IPS DF 19.7 (cell line): ENCODE data around the gene MYORG.

Experiments used
- DNase-seq: peaks from one replicate; pipeline ENCODE4 v3.0.0-alpha.2; 2013; ENCODE audit warnings: low read depth, low spot score

Gene MYORG

DNA sequence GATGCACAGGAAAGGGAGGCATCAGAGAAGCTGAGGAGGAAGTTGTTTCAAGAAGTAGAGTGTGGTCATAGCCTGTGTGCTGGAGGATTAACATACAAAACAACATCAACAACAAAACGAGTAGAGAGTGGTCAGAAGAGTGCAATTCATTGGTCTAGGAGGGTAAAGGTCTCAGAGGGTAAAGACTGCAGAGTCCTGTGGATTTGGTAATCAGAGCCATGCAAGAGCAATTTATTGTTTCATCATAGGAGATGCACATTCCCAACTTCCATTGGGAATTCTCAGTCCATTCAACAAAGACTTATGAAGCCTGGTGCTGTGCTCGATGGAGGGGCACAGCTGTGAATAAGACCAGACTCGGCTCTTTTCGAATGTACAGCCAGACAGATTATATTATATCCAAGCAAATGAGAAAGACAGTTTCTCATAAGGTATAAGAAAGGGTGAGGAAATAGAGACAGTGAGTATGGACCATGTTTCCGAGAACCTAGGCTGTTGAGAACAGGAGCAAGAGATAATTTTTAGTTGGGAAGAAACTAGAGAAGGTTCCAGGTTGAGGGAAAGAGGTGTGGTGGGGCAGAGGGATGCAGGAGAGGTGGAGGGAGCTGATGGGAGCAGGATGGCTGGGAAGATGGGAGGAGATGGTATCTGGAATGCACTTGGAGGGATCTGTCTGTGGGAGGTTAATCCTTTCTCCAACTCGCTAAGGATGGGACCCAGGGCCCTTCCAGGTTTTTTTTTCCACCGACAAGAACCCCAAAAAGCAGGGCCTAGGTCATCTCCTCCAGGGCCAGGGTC lies 7.9 kb upstream of the MYORG start:
- no peak for DNase-seq

DNA sequence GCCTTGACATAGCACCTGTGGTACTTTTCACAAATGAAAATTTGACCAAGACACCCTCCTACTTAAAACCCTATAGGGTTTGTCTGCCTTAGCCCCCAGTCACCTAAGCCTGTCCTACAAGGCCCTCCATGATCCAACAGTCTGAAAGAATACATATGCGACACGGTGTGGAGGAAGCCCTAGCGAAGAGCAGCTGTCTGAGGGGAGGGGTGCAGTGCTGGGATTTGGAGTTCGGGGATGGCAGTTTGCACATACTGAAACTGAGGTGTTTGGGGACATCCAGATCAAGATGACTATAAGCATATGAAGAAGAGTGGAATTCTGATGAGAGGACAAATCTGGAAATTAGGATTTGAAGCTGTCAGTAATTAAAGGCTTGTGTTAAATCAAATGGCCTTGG lies 7.2 kb upstream of the MYORG start:
- DNase-seq = no peak

DNA sequence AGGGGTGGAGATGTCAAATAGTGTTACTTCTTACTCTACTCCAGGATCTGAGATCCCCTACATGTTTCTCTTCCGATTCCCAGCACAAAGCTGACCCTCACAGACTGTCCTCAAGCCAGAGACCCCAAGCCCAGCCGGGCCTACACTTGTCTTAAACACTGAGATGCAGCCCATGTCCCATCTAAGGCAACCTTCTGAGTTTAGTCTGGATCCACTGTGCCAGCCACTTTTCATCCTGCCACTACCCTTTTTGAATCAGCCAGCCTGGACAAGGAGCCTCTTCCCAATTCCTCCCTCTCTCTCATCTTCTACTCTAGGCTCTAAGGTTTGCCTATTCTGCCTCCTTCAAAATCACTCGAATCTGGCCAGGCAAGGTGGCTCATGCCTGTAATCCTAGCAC lies 6.2 kb upstream of the MYORG start:
- no peak for DNase-seq

DNA sequence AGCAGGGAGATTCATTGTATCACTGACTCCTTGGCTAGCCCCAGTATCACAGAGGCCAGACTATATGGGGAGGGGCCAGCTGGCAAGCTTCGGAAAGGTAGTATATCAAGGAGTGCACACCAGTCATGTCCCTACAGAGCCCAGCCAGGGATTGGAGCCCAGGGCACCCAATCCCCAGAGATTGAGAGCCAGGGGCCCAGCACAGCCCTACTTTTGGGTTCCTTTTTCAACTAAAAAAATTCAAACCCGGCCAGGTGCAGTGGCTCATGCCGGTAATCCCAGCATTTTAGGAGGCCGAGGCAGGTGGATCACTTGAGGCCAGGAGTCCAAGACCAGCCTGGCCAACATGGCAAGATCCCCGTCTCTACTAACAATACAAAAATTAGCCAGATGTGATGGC lies 5.4 kb upstream of the MYORG start:
- DNase-seq = no peak

DNA sequence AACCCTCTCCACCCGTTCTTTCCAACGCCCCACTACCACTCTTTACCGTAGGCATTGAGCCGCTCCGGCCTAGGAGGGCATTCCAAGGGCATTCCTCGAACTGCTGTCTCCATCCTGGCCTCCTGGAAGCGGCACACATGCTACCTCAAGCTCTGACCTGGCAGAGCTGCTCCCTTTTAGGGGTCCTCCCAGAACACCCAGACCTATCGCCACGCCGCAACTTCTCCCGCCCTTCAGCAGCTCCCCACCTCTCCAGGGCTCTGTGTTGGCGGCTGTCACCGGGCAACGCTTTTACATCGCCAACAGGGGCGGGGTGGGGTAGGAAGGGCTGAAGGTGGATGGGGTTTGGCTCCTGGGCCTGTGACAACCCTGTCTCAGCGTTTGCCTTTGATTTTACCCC lies 4.6 kb upstream of the MYORG start:
- DNase-seq = no peak

DNA sequence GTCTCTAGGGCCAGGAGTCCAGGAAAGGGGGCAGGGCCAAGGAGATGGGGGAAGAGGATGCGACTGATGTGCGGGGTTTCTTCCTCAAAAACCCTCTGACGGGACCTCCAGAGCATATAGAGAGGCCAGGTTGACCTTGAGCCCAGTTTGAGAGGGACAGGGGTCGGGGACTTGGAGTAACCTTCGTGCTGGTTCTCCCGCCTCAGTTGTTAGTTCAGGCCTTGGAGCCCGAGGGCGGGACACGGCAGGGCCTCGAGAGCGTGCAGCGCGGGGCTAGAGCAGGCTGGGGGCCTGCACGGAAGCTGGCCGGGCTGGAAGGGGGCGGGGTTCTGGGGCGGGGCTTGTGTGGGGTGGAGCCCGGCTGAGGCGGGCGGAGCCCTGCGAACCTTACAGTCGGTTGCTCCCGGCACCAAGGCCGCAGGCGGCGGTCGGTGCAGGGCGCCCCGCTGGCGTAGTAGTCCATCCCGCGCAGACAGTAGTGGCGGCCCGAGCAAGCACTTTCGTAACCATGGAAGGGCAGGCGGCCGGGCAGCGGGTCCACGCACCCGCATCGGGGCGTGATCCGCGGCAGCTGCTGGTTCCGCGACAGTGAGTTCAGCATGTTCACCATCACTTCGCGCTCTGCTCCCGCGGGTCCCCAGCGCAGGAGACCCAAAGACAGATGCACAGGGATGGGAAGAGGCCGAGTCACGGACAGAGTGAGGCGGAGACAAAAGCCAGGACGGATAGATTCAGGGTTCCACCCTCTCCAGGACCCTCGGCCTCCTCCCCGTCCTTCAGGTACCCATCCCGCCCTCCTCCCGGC lies 4.0 kb upstream of the MYORG start:
- DNase-seq = no peak

DNA sequence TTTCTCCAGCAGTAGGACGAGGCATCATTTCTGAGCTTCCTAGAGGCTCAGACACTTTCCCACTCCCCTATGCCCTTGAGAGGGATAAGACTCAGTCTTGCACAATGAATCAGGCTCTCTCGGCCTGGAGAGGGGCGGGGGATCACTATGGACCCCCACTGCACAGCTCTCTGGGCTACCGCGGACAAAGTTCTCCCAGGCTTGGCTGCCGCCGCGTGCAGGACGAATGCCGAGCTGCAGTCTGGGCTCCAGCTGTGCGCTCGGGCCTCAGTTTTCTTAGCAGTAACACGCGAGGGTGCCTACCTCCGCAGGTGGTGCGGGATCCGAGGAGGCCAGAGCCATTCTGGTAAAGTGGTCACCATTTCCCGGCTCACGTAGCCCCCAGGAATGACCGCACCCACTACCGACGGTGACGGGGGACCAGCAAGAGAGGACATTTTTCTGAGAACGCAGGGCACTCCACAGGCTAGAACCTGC lies 3.4 kb upstream of the MYORG start:
- no peak for DNase-seq

DNA sequence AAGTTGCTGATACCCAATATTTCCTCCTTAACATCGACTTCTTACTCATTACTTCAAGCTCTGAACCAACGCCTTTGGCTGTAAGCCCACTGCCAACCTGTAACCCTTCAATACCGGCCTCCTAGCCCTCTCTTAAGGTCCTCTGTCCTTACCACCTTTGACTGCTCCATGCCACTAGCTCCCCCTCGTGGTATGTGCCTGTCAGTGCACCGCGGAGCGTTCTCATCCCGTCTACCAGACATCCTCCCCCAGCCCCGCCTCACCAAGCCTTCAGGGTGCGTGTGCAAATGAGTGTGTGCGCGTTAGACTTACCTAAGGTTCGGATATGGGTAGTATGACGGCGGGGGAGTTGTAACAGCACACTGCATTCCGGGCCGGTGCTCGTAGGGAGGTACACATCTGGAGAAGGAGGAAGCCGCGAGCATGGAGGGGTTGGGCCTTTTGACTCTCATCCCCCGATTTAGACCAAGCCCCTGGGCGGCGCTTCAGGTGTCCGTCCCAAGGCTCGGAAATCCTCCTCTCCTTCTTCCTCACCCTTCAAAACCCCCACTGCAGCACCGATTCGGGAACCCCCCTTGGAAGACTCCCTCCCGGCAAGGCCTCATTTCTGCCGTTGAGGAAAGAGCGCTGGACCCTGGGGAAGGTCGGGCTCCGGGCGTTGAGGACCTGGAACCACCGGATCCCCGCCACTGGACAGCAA lies 2.8 kb upstream of the MYORG start:
- no peak for DNase-seq

DNA sequence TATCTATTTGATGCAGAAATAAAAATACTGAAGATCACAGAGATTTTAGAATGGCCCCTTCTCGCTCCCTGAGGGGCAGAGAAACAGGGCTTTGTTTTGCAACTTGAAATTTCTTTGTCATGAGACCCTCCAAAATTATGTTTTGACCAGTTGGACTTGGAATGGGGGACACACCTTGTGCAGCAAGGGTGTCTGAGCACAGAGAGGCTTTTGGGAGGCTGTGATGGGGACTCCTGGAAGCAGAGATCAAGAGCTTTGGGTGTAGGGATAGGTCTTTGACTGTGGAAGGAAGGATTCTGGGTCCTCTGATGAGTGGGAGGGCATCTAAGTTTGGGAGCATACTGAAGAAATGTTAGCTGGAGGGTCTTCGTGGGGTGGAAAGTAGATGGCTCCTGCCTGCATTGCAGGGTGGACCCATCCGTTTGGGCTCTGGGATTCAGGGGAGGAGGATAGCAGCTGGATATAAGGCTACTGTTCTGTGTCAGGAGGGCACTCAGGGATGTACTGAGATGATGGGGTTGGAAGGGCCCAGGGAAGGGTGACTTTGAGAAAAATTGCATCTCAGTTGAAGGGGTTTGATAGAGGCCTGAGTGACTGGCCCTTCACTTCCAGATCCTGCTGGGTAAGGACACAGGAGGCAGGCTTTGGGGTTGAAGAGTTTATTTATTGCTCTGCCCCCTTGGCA lies 1.8 kb upstream of the MYORG start:
- no peak for DNase-seq

DNA sequence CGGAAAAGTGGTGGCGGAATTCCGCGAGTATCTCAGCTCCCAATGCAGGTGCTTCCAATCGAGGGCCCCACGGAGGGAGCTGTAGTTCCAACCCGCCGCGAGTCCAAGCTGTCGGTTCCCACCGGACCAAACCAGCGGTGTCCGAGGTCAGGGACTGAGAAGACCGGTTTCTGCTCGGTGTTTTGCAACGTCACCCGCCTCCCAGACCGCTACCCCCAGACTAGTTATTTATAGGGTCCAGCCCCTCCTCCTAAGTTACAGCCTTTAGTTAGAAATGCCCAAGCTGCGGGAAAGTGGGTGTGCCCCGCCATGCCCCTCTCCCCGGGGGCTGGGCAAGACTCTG lies 677 bp upstream of the MYORG start:
- DNase-seq = no peak

DNA sequence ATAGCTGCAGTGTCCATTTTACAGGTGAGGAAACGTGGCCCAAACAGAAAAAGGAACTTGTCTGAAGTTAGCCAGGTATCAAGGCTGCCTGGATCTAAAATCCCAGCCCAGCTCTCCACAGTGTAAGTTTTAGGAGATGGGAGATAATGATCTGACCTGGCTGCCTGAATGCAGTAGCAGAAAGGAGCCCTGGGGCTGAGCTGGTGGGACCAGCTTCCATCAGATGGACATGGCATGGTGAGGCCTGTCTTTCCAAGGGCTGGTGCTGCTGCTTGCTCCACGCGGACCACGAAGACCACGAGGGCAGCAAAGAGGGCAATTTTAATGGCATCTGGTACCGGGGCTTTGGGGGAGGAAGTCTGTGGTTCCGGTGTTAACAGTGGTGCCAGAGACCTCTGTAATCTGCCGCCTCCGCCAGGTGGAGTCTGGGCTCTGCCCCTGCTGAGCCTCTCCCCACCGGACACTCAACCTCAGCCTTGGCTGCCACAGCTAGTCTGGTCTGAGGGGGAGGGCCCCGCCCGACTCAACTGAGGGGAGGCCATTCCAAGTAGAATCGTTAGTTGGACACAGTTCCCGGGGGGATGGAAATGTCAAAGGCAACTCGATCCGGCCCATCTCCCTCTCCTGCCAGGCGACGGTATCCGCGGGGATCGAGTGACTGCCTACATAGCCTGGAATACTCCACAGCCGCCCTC lies 650 bp downstream of the MYORG start:
- no peak for DNase-seq

DNA sequence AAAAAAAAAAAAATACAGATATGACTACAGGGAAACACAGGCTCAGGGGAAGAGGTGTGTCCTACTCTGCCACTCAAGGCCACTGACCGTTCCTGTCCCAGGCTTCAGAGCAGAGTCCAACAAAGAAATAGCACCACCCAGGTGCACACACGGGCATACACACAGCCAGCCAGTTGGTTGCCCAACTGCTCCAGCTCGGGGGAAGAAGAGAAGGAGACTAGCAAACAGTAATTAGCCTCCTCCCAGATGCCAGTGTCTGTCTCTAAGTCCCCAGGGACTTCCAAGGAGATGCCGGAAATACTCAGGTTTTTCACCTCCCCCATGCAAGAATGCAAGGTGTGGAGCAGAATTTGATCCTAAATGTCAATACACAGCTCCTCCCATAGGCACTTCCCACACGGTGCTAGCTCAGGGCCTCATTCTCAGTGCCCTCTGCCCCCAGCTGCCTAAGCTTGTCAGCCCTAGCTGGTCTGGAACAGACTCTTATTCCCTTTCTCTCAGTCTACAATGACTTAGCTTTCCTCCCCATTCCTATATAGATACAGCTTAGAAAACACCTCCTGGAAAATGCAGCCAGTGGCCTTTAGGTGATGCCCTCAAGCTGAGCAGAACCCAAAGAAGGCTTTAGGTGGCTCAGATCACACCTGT lies 1.7 kb downstream of the MYORG start:
- DNase-seq = no peak

DNA sequence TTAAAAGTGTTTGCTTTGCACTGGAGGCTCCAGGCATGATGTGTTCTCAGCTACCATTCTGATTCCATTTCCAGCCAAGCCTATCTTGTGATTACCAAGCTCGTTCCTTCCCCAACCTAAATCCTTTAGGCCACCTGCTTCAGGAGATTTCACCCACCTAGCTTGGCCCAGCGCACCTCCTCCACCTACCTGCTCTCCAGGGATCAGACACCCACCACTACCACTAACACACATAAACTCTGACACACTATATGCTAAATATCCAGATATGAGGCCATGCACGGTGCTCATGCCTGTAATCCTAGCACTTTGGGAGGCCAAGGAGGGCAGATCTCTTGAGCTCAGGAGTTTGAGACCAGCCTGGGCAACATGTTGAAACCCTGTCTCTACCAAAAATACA lies 2.4 kb downstream of the MYORG start:
- no peak for DNase-seq

DNA sequence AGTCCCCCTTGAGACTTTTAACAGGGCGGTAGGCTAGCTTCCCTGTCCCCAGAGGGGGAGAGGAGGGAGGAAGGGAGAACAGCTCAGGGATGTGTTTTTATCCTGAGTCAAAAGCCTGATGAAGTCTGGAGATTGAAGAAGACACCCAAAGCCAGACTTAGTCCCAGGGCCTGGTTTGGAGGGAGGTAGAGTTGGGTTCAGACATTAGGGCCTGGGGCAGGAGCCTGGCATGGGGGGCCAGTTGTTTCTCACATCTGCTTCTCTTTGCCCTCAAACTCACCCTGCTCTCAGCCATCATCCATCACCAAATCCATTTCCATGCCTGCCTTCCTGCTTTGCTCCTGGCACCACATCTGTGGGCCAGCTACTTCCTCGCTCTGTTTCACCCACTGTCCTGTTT lies 2.9 kb downstream of the MYORG start:
- DNase-seq = no peak

DNA sequence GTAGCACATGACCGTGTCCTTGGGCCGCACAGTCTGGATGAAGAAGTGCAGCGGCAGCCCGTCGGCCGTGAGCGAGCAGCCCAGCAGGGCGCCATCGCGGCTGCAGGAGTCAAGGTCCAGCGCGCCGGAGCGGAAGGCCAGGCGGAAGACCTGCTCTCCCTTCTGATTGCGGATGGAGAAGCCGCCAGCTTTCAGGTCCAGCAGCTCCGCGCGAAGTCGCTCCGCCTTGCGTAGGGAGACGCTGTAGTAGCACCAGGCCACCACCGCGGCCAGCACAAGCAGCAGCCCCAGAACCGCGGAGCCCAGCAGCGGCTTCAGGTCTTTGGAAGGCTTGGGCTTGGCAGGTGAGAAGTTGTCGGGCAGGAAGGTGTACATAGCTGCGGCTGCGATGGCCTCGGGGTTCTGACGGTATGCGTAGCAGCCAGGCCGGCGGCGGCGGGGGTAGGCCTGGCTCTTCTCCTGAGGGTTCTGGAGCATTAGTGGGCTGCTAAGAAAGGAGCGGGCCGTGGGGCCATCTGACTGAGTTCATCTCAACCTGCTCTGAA lies 4.2 kb downstream of the MYORG start:
- no peak for DNase-seq

DNA sequence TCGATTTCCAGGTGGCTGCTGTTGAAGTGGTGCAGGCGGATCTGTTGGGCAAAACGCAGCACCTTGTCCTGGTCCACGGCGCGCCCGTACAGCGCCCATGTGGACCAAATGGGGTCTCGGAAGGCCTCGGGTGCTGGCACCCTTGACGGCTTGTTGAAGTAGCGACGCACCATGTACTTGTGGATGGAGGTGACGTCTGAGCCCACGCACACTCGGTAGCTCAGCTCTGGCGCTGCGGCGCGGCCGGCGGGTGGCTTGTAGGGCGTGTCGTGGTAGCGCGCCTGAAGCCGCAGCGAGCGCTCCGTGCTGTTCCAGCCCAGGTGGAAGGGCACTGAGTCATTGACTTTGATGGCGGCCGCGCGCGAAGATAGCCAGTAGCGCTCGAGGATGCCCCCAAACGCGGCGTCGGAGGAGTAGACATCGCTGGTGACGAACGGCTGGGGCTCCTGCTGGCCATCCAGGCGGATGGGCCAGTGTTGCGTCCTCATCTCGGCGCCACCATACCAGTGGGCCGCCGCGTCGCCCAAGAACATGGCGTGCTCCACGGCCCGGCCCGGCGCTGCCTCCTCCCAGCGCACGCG lies 4.7 kb downstream of the MYORG start:
- no peak for DNase-seq

DNA sequence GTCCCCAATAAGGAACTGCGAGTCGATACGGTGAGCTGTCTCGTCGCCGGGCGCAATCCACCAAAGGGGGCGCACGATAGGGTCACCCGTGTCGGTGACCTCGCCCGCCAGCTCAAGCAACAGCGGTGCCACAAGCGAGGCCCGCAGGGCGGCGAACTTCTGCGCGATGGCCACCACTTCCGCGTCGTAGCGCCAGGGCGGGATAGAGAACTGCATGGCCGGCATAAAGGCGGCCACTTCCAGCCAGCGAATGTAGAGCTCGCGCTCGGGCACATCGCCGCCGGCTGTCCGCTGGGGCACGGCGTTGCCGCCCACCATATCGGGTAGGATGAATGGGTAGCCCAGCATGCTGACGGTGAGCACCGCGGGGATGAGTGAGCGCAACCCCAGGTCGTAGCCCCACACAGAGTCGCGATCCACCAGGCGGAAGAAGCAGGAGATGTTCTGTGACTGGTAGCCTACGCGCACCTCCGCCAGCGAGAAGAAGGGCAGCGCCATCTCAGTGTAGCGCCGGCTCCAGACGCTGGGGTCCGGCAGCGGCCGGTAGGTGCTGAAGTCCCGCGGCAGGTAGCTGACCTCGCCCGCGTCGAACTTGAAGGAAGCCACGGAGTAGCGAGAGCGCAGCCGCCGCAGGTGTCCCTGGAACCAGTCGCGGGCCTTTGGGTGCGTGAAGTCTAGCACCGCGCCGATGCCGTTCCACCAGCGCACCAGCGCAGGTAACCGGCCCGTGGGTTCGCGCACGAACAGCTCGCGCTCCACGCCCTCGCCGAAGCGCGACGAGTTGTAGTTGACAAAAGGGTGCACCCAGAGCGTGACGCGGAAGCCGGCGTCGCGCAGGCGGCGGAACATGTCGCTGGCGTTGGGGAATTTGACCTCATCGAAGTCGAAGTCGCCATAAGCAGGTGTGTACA lies 5.5 kb downstream of the MYORG start:
- DNase-seq = no peak

DNA sequence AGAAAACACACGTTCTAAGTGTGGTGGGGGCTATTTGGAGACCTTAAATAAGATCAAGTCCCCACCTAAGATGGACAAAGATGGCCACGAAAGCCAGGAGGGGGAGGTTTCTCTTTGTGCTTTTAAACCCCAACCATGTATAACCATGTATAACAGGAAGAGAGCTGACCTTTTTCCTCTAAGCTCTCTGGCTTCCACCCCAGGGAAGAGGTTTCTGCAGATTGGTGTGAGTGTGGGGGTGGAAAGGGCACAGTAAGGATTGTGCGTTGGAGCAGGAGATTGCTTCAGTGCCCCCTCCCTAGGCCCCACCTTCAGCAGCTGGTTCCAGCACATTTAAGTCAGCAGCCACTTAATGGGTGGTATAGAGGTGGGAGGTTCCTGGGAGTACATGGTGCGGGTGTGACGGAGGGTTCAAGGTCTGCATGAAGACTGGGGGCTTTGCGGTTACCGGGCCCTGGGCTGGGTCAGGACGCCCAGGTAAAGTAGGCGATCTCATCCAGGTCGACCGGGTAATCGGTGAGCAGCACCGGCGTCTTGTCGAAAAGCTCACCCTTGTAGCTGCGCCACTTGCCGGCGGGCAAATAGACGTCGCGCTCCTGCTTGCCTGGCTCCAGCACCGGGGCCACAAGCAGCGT lies 6.2 kb downstream of the MYORG start:
- DNase-seq = no peak

DNA sequence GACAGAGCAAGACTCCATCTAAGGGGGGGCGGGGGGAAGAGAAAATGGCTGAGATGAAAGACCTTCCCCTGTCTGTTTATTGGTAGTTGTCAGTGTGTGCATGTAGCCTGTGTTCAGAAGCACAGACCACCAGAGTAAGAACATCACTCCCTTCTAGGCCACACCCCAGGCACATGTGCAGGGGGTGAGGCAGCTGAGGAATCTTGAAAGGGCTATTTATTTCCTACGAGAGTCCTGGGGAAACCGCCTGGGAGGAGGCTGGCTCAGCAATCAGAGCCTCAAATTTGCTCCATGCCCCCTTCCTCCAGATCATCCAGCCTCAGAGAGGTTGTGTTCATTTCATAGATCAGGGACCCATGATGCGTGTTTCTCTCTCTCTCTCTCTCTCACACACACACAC lies 7.1 kb downstream of the MYORG start:
- DNase-seq = no peak
